Kidney epithelial cell (primary cell): Measurements from ENCODE around the gene ME3. TPM values are rescaled to one million over a fixed set of nuclear protein-coding genes. Genes with fewer than 3 reads are reported as not detected.
A peak's percentile ranks its signal among the peaks of the same experiment; 100 is the strongest.

Experiments
- DNase-seq: peaks from one replicate; pipeline ENCODE4 v3.0.0-alpha.2; 2010; ENCODE audit warnings: low read depth
- H3K27me3 ChIP-seq: 2 replicates; pipeline ENCODE4 v1.6.0; 2011; ENCODE audit warnings: low read length; ENCODE audit not compliant: control insufficient read depth, insufficient read depth
- H3K36me3 ChIP-seq: 2 replicates; pipeline ENCODE4 v1.5.1; 2011; ENCODE audit warnings: low read length; ENCODE audit not compliant: control insufficient read depth, insufficient read depth
- H3K4me3 ChIP-seq: 2 replicates; pipeline ENCODE4 v1.5.1; 2011; ENCODE audit warnings: low read depth, mild to moderate bottlenecking, control low read depth, low read length
- total RNA-seq: library from RNA; depleted of rRNA; stranded (reverse); fragments of >200 nt; gene quantifications from 2 replicates; pipeline ENCODE4 v1.2.3, GENCODE V29; 2015
- TF ChIP-seq, protein P1 (sequence below): IDR thresholded peaks from 2 replicates; pipeline ENCODE4 v1.5.1; 2011; ENCODE audit warnings: mild to moderate bottlenecking, moderate library complexity, low read length, control low read depth, inconsistent platforms; ENCODE audit not compliant: insufficient read depth, poor library complexity, severe bottlenecking

ME3 gene
- total RNA-seq, 1 donor from 2014 or later: 35.7 TPM

DNA sequence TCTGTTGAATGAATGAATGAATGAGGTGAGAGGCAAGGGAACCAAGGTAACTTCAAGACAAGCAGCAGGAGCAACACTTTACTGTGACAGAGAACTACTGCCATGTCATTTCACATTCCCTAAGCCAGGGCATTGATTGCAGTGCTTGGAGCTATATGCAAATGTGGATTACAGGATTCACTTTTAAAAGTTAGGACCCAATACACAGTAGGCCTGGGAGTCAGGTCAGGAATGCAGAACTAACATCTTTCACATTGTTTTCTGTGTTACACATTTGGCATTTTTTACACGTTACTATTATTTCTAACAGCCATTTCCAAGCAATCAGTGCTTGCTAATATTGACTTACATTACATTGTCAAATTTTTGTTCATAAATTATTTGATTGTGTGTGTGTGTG, 26.2 kb upstream of the ME3 start:
- Histone ChIP-seq H3K27me3 (no peaks in the 10 kb centered on the region), H3K36me3 (no peaks in the 10 kb centered on the region), H3K4me3 (no peak overlapping the region)
- TF ChIP-seq, protein P1, sequence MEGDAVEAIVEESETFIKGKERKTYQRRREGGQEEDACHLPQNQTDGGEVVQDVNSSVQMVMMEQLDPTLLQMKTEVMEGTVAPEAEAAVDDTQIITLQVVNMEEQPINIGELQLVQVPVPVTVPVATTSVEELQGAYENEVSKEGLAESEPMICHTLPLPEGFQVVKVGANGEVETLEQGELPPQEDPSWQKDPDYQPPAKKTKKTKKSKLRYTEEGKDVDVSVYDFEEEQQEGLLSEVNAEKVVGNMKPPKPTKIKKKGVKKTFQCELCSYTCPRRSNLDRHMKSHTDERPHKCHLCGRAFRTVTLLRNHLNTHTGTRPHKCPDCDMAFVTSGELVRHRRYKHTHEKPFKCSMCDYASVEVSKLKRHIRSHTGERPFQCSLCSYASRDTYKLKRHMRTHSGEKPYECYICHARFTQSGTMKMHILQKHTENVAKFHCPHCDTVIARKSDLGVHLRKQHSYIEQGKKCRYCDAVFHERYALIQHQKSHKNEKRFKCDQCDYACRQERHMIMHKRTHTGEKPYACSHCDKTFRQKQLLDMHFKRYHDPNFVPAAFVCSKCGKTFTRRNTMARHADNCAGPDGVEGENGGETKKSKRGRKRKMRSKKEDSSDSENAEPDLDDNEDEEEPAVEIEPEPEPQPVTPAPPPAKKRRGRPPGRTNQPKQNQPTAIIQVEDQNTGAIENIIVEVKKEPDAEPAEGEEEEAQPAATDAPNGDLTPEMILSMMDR: no peak
- DNase-seq: no peak

DNA sequence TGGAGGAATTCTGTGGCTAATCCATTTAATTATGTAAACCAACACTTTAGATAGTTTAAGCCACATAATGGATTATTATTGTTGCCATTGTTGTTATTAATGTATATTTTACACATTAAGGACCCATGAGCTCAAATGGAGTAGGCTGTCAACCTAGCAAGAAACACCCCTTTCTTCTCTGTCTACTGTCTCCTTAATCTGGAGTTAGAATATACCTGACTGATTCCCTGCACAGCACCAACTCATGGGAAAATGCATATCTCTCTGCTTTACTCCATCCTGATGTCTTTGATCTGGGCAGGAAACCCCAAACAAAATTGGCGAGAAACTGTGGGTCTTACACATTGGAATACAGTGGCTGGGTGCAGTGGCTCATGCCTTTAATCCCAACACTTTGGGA, 24.0 kb upstream of the ME3 start:
- no peaks in the 10 kb centered on the region for H3K36me3 ChIP-seq
- no peaks in the 10 kb centered on the region for H3K27me3 ChIP-seq
- no peak overlapping the region for H3K4me3 ChIP-seq
- no peak for DNase-seq
- TF ChIP-seq, protein P1: no peak

DNA sequence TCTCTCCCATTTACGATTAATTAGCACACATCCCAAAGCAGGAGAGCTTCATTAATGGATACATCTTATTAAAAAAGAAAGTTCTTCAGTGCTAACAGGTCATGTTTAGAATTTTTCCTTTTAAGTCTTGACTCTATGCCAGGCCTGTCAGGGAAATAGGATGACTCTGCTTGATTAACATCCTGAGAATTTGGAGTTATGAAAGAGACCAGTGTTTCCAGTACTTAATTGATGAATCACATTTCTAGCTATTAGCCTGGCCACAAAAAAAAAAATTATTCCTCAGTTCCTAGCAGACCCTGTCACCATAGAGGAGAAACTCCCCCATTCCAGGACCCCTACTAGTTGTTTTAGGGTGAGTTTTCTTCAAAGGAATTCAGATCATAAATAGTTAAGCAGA, 23.6 kb upstream of the ME3 start:
- TF ChIP-seq, protein P1: no peak
- Histone ChIP-seq H3K36me3 (no peaks in the 10 kb centered on the region), H3K27me3 (no peaks in the 10 kb centered on the region), H3K4me3 (no peak overlapping the region)
- peak; percentile 86 for DNase-seq

DNA sequence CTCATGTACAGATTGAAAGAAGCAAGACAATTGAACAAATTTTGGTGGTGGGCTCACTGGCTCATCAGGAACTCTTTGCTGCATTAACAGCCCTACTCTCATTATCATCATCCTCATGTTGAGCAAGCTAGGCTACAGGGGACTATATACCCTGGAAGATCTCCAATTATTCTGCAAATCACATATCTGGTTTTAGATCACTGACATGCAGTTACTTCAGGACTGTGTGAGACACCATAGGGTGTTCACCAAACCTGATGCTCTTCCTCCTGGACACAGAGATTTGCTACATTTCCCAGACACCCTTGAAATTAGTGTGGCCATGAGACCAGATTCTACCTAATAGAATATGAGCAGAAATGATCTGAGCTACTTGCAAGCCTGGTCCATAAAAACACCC, 23.0 kb upstream of the ME3 start:
- TF ChIP-seq, protein P1: no peak
- Histone ChIP-seq H3K4me3 (no peak overlapping the region), H3K36me3 (no peaks in the 10 kb centered on the region), H3K27me3 (no peaks in the 10 kb centered on the region)
- no peak for DNase-seq

DNA sequence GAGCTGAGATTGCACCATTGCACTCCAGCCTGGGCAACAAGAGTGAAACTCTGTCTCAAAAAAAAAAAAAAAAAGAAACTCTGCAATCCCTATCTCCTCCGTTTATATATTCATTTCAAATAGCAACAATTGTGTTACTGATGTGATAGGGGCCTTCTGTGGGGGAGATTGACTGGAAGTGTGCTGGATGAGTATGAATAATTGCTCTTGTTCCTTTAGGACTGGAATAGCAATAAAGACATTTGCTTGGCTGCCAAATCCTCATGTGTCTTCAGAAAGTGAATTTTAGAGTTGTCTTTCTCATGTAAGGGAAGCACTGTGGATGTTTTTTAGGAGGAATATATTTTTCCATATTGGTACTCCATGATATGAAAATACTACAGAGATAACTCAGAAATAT, 21.1 kb upstream of the ME3 start:
- Histone ChIP-seq H3K4me3 (no peak overlapping the region), H3K36me3 (no peaks in the 10 kb centered on the region), H3K27me3 (no peaks in the 10 kb centered on the region)
- TF ChIP-seq, protein P1: no peak
- DNase-seq: no peak

DNA sequence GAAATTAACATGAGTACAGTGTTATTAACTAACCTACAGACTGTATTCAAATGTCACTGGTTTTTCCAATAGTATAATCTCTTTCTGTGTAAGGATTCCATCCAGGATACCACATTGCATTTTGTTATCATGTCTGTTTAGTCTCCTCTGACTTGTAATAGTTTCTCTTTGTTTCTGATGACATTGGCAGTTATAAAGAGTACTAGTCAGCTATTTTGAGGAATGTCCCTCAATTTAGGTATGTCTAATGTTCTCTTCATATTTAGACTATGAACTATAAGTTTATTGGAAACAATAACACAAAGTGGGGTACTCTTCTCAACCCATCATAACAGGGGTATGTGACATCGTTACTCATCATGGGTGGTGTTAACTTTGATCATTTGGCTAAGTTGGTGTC, 20.3 kb upstream of the ME3 start:
- no peak for DNase-seq
- no peak overlapping the region for H3K4me3 ChIP-seq
- H3K27me3 ChIP-seq: no peaks in the 10 kb centered on the region
- no peaks in the 10 kb centered on the region for H3K36me3 ChIP-seq
- TF ChIP-seq, protein P1: no peak
